ENCODE data around the gene UNC5A.

UNC5A gene

DNA sequence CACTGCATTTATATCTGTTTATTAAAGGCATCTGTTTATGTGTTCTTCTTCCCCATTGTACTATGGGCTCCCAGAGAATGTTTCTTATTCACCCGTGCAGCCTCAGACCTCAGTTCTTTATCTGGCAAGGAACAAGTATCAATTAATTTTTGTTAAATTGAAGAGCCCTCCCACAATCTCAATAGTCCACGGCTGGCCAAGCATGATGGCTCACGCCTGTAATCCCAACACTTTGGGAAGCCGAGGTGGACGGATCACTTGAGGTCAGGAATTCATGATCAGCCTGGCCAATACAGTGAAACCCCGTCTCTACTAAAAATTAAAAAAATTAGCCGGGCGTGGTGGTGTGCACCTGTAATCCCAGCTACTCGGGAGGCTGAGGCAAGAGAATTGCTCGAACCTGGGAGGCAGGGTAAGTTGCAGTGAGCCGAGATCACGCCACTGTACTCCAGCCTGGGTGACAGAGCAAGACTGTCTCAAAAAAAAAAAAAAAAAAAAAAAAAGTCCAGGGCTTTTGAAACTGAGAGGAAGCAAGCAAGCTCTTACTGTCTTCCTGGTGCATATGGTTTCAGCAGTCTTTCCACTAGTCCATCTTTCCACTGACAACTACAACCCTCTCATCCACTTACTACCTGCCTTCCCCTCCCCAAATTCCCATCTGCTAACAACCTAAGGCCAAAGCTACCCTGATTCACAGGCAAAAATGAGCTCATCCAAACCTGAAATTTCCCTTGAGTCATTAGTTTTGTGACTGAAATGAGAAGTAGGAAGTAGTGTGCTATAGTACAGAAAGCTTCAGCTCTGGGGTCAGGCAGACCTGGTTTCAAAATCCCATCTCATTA lies 91.1 kb downstream of the UNC5A start:
- no peak for DNase-seq

DNA sequence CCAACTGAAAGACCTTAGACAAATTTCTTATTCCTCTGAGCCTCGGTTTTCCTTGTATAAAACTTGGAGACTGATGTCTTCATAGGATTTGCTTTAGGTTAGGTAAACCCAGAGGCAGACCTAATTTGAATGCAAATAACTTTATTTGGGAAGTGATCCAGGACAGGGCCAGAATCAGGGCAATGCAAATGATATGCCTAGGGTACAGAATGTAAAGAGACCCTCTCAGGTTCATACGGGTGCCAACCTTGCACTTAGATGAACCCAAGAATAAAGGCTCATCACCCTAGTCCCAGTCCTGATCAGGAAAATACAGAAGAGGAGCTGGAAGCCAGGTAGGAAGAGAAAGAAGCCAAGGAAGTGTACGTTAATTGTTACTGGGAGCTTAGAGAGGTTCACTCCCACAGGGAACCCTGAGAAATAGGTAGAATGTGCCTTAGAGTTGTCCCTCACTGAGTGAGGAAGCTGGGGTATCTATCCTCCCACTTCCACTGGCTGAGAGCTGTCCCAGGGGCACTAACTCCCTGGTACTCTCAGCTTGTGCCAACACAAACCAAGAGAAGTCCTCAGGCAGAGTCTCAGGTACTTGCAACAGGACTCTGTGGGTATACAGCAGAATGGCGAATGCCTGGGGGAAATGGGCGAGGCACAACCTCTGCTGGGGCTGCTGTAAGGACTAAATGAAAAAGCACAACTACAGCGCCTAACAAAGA lies 91.9 kb downstream of the UNC5A start:
- DNase-seq, result no peak

DNA sequence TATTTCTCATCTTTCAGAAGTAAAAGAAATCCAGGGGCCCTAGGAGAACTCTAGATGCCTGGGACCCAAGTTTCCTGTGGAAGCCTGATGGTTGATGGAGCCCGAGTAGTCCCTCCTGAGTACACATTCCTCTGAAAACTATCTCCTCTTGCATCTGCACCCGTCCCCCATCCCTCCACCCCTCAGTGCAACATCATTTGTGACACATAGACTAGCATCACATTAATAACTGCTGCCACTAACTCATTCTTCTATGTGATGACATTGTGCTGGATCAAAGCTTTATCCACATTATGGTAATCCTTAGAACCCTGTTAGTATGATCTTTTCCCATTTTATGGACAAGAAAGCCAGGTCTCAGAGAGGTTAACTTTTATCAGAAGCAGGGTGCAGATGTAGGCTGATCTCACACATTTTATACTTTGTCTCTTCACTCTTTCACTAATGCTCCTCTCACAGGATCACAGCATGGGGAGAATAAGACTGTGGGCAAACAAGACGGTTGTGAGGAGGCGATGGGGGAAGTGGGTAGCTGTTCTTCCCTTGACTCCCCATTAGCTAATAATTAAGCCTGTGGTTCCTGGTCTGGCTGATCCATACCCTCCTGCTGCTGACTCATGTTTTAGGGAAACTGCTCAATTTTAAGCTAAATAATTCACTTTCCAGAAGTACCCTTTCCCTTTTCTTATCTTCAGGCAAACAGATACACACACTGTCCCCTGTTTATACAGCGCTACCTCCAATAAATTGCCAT lies 92.7 kb downstream of the UNC5A start:
- DNase-seq, result no peak

DNA sequence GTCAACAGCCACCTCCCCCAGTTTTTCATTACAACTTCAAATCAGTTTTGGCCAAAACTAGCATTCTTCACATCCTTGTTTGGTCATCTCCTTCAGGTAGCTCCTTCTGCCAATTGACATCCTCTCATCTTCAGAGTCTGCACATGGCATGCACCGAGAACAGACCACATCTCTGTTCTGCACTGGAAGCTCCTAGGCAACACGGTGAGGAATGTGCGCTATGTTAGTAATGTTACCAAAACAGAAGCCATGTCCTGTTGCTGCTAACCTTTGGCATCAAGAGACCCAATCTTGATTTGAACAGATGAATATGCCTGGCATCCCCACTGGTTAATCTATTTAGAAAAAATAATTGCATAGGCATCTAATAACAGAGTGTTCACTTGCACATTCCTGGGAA lies 93.9 kb downstream of the UNC5A start:
- no peak for DNase-seq

DNA sequence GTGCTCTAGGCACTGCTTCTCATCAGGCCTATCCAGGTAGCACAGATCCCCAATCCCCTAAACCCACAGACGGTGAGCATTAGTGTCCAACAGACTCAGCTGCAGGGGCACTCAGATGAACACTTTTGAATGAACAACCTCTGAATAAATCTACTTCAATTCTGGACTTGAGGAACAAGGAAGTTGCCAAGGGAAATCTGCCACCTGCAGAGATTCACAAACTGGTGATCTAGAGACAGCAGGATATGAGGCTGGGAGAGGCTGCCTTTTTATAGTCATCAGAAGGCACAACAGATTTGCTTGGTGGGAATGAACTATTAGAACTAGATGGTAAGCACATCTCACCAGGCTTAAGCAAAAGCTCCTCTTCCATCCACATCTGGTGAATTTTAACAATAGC lies 95.8 kb downstream of the UNC5A start:
- DNase-seq, result no peak

DNA sequence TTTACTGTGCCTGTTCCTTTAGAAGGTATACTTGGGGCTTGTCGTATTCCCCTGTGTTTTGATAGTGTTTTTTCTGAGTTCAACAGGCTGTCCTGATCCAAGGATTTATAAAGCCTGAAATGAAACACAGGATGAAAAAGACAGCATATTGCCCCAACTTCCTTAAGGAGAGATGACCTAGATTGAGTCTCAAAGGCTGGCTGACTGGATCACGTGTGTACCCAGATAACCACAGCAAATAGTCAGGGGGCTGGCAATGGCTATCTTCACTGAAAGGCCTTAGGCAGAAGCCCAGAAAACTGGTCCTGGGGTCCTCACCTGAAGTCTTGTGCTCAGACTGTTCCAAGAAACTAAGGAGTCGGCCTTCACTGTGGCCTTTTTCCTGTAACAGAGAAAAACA lies 96.4 kb downstream of the UNC5A start:
- no peak for DNase-seq

DNA sequence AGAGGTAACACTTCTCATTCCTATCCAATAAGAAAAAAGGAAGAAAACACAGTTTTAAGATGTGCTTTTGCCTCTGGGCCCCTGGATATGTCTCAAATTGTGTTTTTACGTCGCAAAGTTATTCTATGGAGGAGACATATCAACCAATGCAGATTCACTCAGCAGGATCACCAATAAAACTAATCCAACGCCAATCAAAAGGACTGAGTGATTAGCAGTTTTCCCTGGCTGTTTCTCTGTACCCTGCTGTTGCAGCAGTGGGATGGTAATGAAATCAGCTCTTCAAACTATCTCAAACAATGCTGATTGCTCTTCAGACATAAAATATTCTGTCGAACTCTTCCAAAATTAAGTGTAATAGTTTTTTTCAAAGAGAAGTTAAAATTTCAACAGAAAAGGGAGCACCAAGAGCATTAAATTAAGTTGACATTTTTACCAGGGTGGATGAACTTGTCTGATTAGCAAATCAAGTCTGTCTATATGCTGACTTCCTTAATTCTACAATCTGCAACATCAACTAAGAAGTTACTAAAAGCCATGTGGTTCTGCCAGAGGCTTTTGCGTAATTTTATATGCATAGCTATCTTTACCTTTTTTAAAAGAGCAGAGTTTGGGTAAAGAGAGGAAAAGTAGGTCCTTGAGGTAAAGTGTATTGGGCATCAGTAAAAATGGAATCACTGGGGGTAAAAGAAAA lies 98.5 kb downstream of the UNC5A start:
- no peak for DNase-seq

DNA sequence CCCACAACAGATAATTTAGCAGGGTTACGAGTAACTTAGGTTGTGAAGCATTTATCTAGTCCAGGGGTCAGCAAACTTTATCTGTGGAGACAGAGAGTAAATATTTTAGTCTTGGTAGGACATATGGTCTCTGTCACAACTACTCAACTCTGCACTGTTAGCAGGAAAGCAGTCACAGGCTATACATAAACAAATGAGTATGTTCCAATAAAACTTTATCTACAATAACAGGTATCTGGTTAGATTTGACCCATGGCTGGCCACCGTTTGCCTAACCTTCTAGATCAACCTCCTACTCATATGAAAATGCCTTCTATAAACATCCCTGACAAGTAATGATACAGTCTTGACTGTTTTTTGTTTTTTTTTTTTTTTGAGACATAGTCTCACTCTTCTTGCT lies 101.8 kb downstream of the UNC5A start:
- DNase-seq, result no peak

DNA sequence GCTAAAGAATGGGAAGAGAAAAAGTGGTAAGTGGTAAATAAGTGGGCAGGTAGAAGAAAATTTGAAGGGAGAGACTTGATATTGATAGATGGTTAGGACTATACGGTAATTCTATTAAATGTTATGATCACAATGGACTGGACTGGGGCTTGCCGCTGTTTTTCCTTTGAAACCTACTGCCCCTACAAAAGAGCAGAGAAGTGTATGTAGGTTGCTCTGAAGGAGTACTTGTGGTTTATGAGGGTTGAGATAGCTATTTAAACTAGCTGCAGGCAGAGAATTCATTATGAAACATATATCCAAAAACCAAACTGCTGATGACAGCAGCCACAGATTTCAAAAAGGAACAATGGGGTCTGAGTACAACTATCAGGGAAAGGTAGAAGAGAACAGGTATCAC lies 105.5 kb downstream of the UNC5A start:
- DNase-seq, result no peak

DNA sequence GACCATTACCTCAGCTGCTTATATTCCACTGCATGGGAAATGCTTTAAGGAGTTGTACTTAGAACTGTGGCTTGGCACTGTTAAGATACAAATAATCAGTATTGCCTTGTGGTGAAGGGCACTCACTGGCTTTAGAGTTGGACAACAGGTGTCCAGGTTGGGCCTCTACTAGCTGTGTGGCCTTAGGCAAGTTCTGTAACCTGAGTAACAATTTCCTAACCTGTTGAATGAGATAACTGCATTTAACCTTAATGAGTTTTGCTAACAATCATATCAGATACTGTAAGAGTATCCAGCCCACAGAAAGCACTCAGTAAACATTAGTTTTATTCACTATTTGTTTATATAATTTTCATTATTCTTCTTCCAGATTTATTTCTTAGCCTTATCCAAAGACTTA lies 106.0 kb downstream of the UNC5A start:
- no peak for DNase-seq

DNA sequence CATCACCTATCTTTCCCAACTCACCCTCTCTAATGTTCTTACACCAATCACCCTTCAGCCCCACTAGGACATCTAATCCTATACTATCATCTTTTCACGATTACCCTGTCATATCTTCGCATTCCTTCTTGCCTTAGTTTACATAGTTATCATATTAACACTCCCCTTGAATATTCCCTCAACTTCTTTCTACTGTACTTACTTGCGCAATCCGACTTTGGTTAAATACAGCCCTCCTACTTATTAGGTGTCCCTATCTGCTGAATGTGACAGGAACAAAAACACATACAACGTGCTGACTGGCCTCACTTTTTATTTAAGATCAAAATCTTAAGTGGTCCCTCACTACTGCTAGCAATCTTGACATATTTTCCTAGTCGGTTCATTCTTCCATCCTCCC lies 108.3 kb downstream of the UNC5A start:
- DNase-seq, result no peak

DNA sequence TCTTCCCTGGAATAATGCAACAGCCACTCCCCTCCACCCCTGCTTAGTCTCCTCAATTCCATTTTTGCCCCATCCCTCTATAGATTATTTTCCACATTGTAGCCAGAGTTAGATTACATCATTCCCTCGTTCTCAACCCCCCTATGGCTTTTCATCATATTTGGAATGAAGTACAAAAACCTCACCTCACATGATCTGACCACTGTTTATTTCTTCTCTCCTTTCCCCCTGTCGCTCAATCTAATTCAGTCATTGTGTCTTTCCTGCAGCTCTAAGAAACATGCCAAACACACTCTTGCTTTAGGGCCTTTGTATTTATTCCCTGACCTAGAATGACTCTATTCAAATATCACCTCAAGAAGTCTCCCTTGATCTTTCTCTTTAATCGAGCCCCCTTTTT lies 111.4 kb downstream of the UNC5A start:
- no peak for DNase-seq

DNA sequence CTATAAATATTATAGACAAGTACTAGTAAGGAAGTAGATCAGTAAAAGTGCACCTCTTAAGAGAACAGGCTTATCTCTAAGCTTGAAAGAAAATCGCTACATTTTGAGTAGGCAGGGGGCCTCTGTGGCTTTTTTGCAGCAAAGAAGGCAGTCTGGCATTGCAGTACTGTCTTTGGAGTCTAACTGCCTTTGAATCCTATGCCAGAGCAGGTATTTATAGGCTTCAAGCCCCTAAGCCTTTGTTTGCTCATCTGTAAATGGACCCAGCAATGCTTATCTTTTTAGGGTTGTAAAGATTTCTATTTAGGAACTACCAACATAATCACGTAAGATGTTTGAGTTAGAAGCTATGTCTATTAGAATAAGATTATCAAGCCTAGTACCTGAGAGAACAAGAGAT lies 112.5 kb downstream of the UNC5A start:
- DNase-seq, result no peak

DNA sequence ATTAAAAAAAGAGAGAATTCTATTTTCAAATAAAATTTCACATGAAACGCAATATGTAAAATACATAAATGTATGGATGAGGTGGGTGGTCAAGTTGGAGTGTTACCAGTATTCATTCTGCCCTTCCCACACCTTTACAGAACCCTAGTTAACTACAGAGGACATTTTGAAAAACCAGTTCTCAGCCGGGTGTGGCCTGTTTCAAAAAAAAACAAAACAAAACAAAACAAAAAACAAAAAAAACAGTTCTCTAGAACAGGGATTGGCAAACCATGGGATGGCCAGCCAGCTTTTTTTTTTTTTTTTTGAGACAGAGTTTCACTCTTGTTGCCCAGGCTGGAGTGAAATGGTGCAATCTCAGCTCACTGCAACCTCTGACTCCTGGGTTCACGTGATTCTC lies 117.2 kb downstream of the UNC5A start:
- DNase-seq, result no peak

DNA sequence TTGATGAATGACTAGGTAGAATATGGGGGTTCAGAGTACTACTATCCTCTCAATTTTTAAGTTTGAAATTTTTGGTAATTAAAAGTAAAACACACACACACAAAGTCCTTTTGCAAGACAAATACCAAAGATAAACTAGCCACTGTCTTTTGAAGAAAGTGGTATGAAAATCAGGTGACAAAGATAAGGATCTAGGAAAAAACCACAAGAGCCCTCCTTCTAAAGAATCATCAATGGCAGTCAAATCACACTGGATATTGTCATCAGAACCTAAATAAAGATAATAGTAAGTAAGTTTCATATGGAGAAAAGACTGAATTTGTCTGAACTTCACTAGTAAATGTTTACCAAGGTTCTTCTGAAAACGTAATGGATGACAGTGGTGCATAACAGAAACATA lies 119.3 kb downstream of the UNC5A start:
- DNase-seq, result no peak

All from stimulated activated naive CD4-positive, alpha-beta T cell treated with Interleukin-2 at 50 U/mL for 16 hours (primary cell).